ENCODE results near the gene EDIL3.

The EDIL3 gene

DNA sequence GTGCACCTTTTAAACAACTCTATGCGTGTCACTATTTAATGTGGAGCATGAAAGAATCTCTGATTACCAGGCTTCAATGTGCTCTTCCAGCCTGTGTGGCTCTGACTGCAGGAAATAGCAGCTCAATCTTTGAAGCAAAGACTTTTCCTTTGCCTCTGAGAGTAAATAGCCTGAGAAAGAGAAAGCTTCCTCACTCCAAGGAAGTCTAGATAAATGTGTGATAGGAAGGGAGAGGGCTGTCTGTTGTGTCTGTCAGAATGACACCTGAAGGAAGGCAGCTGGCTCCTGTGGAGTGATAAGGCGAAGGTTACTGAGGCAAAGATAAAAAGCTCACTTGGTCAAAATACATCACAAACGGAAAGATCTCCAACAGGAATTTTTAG lies 458.7 kb downstream of the EDIL3 start:
- no peaks in the 10 kb centered on the region; the same call in 1 of the 2 replicates for H3K27me3 ChIP-seq (replicated peaks; ENCODE audit: control insufficient read depth, insufficient read depth, low read length)
- no peak overlapping the region for H3K4me3 ChIP-seq (replicated peaks; ENCODE audit: low read depth, low read length)
- TF ChIP-seq, protein P1, sequence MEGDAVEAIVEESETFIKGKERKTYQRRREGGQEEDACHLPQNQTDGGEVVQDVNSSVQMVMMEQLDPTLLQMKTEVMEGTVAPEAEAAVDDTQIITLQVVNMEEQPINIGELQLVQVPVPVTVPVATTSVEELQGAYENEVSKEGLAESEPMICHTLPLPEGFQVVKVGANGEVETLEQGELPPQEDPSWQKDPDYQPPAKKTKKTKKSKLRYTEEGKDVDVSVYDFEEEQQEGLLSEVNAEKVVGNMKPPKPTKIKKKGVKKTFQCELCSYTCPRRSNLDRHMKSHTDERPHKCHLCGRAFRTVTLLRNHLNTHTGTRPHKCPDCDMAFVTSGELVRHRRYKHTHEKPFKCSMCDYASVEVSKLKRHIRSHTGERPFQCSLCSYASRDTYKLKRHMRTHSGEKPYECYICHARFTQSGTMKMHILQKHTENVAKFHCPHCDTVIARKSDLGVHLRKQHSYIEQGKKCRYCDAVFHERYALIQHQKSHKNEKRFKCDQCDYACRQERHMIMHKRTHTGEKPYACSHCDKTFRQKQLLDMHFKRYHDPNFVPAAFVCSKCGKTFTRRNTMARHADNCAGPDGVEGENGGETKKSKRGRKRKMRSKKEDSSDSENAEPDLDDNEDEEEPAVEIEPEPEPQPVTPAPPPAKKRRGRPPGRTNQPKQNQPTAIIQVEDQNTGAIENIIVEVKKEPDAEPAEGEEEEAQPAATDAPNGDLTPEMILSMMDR (IDR thresholded peaks at IDR 0.05; ENCODE audit: insufficient read depth, low read length, poor library complexity, severe bottlenecking), result no peak
- H3K36me3 ChIP-seq (ENCODE audit: control insufficient read depth, insufficient read depth, low read length), result no peaks in the 10 kb centered on the region
- no peak for DNase-seq (ENCODE audit: extremely low read depth, insufficient read length)

DNA sequence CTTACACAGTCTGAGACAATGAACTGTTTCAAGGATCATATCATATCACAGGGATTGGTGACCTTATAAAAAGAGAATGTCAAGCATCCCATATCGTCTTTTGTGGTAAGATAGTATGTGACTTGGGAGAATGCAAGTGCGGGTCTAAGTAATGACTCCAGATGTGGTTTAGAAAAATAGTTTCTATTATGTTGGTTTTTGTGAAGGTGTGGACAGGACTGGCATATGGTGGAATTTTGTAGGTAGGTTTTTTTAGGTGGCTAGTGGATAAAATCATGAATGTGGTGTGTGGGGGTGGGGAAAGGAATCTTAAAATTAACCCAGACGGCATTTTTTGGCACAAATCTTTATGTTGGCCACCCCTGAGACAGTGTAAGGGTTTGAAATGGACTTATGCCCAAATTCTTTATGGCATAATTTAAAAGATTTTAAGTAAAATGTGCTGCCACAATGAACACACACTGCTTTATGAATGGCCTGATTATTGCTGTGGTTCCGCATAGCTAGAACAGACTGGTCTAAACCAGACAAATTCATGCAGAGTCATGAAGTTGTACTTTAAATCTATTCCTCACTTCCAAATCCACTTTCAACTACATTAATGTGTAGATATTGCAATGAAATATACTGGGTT lies 459.2 kb downstream of the EDIL3 start:
- TF ChIP-seq, protein P1 (IDR thresholded peaks at IDR 0.05; ENCODE audit: insufficient read depth, low read length, poor library complexity, severe bottlenecking), result no peak

DNA sequence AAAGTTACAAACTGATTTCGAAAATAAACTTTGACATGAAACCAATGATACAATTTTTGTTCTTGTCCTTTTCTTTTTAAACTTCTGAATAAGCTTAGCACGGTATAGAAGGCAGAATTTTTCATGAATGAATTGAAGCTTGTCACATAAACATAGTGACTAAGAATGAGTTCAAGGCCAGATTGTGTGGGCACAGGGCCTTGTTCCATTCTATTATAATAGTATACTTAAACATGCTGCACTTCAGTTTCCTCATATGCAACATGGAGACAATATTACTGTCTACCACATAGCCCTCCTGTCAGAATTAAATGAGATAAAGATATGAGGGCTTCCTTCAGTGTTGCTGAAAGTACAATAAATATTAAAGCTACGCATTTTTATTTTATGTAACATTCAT lies 459.8 kb downstream of the EDIL3 start:
- Histone ChIP-seq H3K27me3 (replicated peaks; ENCODE audit: control insufficient read depth, insufficient read depth, low read length) (no peaks in the 10 kb centered on the region; the same call in 1 of the 2 replicates), H3K36me3 (ENCODE audit: control insufficient read depth, insufficient read depth, low read length) (no peaks in the 10 kb centered on the region), H3K4me3 (replicated peaks; ENCODE audit: low read depth, low read length) (no peak overlapping the region)
- TF ChIP-seq, protein P1 (IDR thresholded peaks at IDR 0.05; ENCODE audit: insufficient read depth, low read length, poor library complexity, severe bottlenecking), result no peak
- no peak for DNase-seq (ENCODE audit: extremely low read depth, insufficient read length)

More for the DNA sequence above, 459.2 kb downstream of the EDIL3 start:
- no peaks in the 10 kb centered on the region for H3K36me3 ChIP-seq (ENCODE audit: control insufficient read depth, insufficient read depth, low read length)
- no peaks in the 10 kb centered on the region; the same call in 1 of the 2 replicates for H3K27me3 ChIP-seq (replicated peaks; ENCODE audit: control insufficient read depth, insufficient read depth, low read length)
- no peak for DNase-seq (ENCODE audit: extremely low read depth, insufficient read length)
- H3K4me3 ChIP-seq (replicated peaks; ENCODE audit: low read depth, low read length), result no peak overlapping the region

DNA sequence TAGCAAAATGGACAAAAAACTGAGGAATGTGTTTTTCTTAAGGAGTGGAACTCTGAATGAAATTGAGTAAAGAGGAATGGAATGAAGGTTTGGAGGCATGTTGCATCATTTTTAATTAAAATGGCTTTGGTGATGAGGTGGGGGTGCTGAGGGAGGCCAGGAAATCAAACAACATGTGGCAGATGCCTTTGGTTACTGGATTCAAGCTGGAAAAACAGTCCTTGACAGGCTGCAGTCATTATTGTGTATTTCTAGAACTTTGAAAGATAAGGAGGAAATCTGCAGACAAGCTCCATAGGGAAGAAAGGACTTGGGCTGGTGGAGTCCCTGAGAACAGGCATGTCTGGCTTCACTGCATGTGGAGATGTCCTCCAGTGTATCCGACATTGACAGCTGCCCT lies 460.5 kb downstream of the EDIL3 start:
- TF ChIP-seq, protein P1 (IDR thresholded peaks at IDR 0.05; ENCODE audit: insufficient read depth, low read length, poor library complexity, severe bottlenecking), result no peak
- no peak for DNase-seq (ENCODE audit: extremely low read depth, insufficient read length)
- no peak overlapping the region for H3K4me3 ChIP-seq (replicated peaks; ENCODE audit: low read depth, low read length)
- H3K36me3 ChIP-seq (ENCODE audit: control insufficient read depth, insufficient read depth, low read length), result no peaks in the 10 kb centered on the region
- H3K27me3 ChIP-seq (replicated peaks; ENCODE audit: control insufficient read depth, insufficient read depth, low read length), result no peaks in the 10 kb centered on the region; the same call in 1 of the 2 replicates

DNA sequence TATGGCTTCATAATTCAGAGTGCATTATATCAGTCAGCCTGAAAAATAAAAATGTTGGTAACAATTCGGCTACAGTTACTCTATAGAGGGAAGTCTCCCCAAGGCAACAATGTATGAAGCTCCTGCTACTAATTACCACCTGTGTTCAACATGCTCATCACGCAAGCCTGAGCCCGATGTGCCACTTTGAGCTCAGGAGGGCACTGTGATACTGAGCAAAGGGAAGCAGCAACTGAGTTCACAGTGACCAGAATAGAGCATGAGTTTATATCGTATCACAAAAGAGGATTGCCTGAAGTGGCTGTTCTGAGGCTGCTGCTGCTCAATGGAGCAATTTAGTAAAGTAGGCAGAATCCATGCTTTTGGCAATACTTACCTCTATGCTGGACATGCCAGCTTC lies 462.0 kb downstream of the EDIL3 start:
- no peaks in the 10 kb centered on the region for H3K36me3 ChIP-seq (ENCODE audit: control insufficient read depth, insufficient read depth, low read length)
- TF ChIP-seq, protein P1 (IDR thresholded peaks at IDR 0.05; ENCODE audit: insufficient read depth, low read length, poor library complexity, severe bottlenecking), result no peak
- H3K27me3 ChIP-seq (replicated peaks; ENCODE audit: control insufficient read depth, insufficient read depth, low read length), result no peaks in the 10 kb centered on the region; the same call in 1 of the 2 replicates
- no peak overlapping the region for H3K4me3 ChIP-seq (replicated peaks; ENCODE audit: low read depth, low read length)
- DNase-seq (ENCODE audit: extremely low read depth, insufficient read length), result no peak

Measured in GM06990 (cell line).